OCI-LY3 (cell line): ENCODE results near the gene LDLR.

ENCODE experiments used
- EZH2phosphoT487 ChIP-seq: fragments of 200-600 bp; shearing (Covaris generic); IDR thresholded peaks from 2 replicates; pipeline ENCODE4 v1.6.1; 2018; ENCODE audit warnings: antibody characterized with exemption, mixed run types, low read depth
- TF ChIP-seq, protein P1 (sequence below): fragments of 200-600, 300-600 bp; sonication (generic); IDR thresholded peaks from 2 replicates; pipeline ENCODE4 v1.5.1; 2014; ENCODE audit warnings: antibody characterized with exemption, low read length, low read depth

DNA sequence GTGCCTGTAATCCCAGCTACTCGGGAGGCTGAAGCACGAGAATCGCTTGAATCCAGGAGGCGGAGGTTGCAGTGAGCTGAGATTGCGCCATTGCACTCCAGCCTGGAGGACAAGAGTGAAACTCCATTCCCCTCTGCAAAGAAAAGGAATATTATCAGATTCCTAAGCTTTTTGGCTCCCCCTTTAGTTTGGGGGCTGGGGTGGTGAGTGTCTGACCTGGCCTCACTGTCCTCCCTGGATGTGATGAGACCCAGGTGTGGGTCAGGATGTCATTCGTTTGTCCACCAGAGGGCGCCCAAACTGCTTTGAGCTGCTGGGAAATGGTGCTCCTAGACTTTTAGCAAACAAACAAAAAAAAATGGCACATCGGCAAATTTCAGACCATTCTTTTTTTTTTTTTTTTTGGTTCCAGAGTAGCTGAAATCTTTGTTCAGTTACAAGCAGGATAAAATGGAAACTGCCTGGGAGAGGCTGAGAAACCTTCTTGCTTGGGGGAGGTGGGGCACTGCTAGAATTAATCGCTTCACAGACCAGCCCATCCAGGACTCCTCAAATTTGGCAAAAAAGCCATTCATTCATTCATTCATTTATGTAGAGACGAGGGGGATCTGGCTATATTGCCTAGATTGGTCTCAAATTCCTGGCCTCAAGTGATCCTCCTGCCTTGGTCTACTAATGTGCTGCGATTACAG is 36.9 kb downstream of the LDLR start:
- TF ChIP-seq, protein P1, sequence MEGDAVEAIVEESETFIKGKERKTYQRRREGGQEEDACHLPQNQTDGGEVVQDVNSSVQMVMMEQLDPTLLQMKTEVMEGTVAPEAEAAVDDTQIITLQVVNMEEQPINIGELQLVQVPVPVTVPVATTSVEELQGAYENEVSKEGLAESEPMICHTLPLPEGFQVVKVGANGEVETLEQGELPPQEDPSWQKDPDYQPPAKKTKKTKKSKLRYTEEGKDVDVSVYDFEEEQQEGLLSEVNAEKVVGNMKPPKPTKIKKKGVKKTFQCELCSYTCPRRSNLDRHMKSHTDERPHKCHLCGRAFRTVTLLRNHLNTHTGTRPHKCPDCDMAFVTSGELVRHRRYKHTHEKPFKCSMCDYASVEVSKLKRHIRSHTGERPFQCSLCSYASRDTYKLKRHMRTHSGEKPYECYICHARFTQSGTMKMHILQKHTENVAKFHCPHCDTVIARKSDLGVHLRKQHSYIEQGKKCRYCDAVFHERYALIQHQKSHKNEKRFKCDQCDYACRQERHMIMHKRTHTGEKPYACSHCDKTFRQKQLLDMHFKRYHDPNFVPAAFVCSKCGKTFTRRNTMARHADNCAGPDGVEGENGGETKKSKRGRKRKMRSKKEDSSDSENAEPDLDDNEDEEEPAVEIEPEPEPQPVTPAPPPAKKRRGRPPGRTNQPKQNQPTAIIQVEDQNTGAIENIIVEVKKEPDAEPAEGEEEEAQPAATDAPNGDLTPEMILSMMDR: peak; percentile 86
- no peak for TF ChIP-seq EZH2phosphoT487
